A204.1 (cell line): ENCODE data around the gene PRSS33.

Experiments used
- FAIRE-seq: peaks from 2 replicates; lab custom pipeline; 2012; peaks lifted over from hg19 to GRCh38; lab: Jason Lieb, UNC

Gene PRSS33

GRCh38 chr16:2776500-2777139, 10.7 kb downstream of the PRSS33 start:
- no peak for FAIRE-seq

- FAIRE-seq, result no peak
These were observed 11.4 kb downstream of the PRSS33 start for GRCh38 chr16:2775765-2776499.

GRCh38 chr16:2775131-2775716, 12.1 kb downstream of the PRSS33 start:
- FAIRE-seq, result no peak

GRCh38 chr16:2774161-2774891, 13.0 kb downstream of the PRSS33 start:
- FAIRE-seq, result no peak

- no peak for FAIRE-seq
These were observed 14.0 kb downstream of the PRSS33 start for GRCh38 chr16:2773188-2773968.

- FAIRE-seq, result no peak
These were observed 15.6 kb downstream of the PRSS33 start for GRCh38 chr16:2771496-2772402.

GRCh38 chr16:2770057-2770951, 17.1 kb downstream of the PRSS33 start:
- FAIRE-seq, result no peak

- no peak for FAIRE-seq
These were observed 17.7 kb downstream of the PRSS33 start for GRCh38 chr16:2769675-2770056.

GRCh38 chr16:2769100-2769529, 18.2 kb downstream of the PRSS33 start:
- no peak for FAIRE-seq

GRCh38 chr16:2768403-2769089, 18.8 kb downstream of the PRSS33 start:
- FAIRE-seq, result no peak

- no peak for FAIRE-seq
These were observed 19.5 kb downstream of the PRSS33 start for GRCh38 chr16:2767891-2768290.

GRCh38 chr16:2767140-2767731, 20.1 kb downstream of the PRSS33 start:
- FAIRE-seq, result no peak

GRCh38 chr16:2766430-2767139, 20.8 kb downstream of the PRSS33 start:
- no peak for FAIRE-seq

- FAIRE-seq, result no peak
These were observed 21.6 kb downstream of the PRSS33 start for GRCh38 chr16:2765462-2766404.

- FAIRE-seq, result no peak
These were observed 22.6 kb downstream of the PRSS33 start for GRCh38 chr16:2764718-2765117.

GRCh38 chr16:2763173-2763572, 24.2 kb downstream of the PRSS33 start:
- FAIRE-seq, result no peak

- no peak for FAIRE-seq
These were observed 24.6 kb downstream of the PRSS33 start for GRCh38 chr16:2762711-2763110.
